Astrocyte of the cerebellum (primary cell): Measurements from ENCODE around the gene DUOX2.

Source experiments
- DNase-seq: peaks from one replicate; pipeline ENCODE4 v3.0.0-alpha.2; 2011; ENCODE audit warnings: low read depth
- H3K4me3 ChIP-seq: 2 replicates; pipeline ENCODE4 v1.5.1; 2011; ENCODE audit warnings: mild to moderate bottlenecking, low read depth, low read length, moderate library complexity
- in situ Hi-C: cut with HindIII; loops from 2 replicates; pipeline ENCODE4 v1.10.0; 2017; ENCODE audit warnings: low sequenced_read_pairs
- TF ChIP-seq, protein P1 (sequence below): IDR thresholded peaks from 2 replicates; pipeline ENCODE4 v1.5.1; 2012; ENCODE audit warnings: low read length, low read depth, moderate library complexity, mild to moderate bottlenecking; ENCODE audit errors: missing control alignments

DUOX2 gene

DNA sequence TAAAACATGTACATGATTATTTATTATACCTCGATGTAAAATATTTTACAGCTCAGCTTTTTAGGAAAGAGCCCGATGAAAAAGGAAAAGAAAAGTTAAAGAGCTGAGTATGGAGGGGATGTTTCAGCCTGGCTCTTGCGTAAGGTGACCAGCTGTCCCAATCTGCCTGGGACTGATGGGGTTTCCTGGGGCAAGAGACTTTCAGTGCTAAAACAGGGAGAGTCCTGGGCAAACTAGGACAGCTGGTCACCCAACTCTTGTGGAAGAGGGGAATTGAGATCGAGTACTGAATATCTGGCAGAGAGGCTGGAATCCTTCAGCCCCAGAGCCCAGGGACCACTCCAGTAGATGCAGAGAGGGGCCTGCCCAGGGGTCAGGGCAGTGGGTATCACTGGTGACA, 21.0 kb downstream of the DUOX2 start:
- H3K4me3 ChIP-seq: no peak overlapping the region
- in situ Hi-C loops: no loop called here
- TF ChIP-seq, protein P1, sequence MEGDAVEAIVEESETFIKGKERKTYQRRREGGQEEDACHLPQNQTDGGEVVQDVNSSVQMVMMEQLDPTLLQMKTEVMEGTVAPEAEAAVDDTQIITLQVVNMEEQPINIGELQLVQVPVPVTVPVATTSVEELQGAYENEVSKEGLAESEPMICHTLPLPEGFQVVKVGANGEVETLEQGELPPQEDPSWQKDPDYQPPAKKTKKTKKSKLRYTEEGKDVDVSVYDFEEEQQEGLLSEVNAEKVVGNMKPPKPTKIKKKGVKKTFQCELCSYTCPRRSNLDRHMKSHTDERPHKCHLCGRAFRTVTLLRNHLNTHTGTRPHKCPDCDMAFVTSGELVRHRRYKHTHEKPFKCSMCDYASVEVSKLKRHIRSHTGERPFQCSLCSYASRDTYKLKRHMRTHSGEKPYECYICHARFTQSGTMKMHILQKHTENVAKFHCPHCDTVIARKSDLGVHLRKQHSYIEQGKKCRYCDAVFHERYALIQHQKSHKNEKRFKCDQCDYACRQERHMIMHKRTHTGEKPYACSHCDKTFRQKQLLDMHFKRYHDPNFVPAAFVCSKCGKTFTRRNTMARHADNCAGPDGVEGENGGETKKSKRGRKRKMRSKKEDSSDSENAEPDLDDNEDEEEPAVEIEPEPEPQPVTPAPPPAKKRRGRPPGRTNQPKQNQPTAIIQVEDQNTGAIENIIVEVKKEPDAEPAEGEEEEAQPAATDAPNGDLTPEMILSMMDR: no peak
- no peak for DNase-seq

DNA sequence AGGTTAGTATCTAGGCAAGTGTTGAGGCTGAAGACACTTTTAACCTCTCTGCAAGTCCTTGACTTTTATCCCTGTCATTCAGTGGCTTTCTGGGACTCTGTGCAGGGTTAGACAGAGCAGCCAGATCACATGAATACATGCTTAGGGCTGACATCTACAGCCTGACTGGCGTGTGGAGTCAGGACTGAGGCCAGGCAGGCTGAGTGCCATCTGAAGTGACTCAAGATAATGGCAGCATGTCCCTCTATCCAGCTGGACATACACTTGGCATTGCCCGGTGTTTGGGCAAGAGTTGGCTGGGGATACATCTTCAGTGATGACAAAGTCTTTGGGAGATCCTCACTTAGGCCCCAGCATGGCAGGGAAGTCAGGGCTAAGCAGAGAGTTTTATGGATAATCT, 22.4 kb downstream of the DUOX2 start:
- TF ChIP-seq, protein P1: no peak
- no peak overlapping the region for H3K4me3 ChIP-seq
- no peak for DNase-seq
- in situ Hi-C loops: no loop called here

DNA sequence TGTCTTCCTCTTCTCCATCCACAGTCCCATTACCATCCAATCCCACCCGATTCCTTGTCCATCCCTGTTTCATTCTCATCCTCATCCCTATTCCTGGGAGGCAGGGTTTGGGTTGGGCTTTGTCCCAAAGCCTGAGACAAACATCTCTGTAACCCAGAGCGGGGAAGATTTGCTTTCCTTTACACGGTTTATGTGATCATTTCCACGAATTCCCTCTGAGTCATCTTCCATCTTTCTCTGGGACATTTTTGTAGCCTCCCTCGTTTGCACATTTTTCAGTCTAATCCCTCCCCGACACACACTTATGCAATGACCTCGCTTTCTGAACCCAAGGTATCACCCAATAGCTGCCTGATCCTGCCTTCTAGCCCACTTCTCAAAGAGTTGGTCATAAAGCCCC, 22.8 kb downstream of the DUOX2 start:
- in situ Hi-C loops: no loop called here
- DNase-seq: no peak
- no peak overlapping the region for H3K4me3 ChIP-seq
- TF ChIP-seq, protein P1: no peak

DNA sequence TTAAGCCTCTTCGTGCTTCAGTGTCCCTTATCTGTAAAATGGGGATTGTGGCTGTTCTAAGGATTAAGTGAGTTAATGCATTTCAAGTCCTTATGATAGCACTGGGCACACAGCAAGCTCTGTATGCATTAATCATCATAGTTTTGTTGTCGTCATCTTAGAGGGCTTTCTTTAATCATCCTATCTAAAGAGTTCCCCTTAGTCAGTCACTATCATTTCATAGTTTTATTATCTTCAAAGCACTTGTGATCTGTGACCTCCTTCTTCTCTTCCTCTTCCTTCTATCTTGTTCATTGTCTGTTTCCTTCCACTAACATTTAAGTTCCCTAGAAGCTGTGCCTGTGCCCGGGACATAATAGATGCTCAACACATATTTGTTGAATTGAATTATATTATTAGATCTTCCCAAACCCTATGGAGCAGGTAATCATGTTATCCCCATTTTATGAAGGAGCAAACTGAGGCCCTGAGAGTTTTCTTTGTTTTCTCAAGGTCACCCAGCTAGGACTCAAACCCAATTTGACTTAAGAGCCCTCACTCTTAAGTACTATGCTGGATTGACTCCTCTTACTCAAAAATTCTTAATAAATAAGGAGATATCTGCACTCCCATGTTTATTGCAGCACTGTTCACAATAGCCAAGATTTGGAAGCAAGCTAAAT, 24.1 kb downstream of the DUOX2 start:
- DNase-seq: no peak
- H3K4me3 ChIP-seq: no peak overlapping the region
- TF ChIP-seq, protein P1: no peak
- in situ Hi-C loops: no loop called here

DNA sequence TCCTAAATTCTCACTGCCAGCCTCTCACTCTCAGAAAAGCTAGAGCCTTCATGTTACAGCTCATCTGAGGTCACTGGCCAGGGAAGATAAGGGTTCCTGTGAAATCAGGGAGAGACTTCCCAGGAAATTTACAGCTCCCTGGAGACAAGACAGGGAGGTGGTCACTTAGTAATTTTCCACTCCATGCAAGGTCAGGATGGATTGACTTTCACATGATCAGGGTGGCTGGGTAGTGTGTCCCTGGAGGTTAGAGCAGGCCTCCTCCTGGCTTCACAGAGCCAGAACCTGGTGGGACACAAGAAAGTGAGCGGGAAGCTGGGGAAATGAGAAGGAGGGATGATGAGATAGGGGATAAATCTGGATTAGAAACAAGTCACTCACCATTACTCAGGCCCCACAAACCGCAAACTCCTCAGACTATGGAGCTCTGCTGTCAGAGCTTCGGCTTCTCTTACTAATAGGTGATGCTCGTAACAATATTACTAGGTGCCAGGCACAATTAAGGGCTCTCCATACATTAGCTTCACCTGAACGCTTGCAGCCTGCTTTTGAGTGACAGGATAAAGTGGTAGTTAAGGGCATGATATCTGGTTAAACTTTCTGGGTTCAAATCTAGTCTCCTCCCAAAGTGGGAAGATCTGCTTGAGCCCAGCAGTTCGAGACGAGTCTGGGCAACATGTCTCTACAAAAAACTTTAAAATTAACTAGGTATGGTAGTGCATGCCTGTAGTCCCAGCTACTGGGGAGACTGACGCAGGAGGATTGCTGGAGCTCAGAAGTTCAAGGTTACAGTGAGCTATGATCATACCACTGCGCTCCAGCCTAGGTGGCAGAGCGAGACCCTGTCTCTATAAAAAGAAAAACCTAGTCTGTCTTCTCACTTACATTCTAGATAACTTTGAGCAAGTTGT, 24.9 kb downstream of the DUOX2 start:
- no peak for DNase-seq
- in situ Hi-C loops: no loop called here
- TF ChIP-seq, protein P1: no peak
- H3K4me3 ChIP-seq: no peak overlapping the region

DNA sequence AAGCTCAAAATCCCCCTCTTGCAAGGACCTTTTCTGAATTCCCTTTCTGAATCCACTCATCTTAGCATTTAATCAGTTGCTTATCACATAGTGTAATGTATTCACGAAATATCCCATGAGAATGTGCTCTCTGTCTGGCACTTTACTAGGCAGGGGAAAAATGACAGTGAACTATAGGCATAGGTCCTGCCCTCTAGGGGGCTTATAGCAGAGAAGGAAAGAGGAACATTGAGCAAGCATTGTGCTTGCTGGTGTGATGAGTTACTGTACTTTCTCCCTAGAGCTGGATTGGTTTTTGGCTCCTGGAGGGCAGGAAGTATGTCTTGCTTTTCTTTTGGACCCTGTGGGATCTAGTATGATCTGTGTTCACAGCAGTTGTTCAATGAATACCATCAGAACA, 26.5 kb downstream of the DUOX2 start:
- H3K4me3 ChIP-seq: no peak overlapping the region
- TF ChIP-seq, protein P1: no peak
- DNase-seq: no peak
- in situ Hi-C loops: no loop called here
